Measurements from ENCODE around the gene NOC4L.

The NOC4L gene

DNA sequence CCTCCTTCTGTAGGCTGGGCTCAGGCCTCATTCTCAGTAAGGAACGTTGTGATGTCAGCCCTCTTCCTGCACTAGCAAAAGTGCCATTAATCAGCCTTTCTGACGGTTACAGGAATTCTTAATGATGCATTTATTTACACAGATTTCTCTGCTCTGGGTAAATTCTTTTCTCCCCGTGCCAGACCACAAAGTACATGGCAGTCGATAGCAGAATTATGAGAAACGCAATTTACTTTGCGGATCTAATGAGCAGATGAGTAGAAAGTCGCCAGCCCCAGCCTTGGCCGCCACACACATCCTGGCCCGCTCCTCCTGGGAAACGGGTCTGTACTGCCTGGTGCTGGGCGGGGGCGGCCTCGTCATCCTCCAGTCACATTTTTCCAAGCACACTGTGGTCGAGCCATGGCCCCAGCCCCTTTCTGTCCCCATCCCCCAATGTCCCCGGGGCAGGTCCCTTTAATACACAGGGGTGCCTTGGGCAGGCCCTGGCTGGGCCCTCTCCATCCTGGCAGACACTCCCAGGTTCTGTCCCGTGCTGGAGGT lies 25.9 kb downstream of the NOC4L start:
- DNase-seq (ENCODE audit: low read depth in 2 of 2), result no peak

DNA sequence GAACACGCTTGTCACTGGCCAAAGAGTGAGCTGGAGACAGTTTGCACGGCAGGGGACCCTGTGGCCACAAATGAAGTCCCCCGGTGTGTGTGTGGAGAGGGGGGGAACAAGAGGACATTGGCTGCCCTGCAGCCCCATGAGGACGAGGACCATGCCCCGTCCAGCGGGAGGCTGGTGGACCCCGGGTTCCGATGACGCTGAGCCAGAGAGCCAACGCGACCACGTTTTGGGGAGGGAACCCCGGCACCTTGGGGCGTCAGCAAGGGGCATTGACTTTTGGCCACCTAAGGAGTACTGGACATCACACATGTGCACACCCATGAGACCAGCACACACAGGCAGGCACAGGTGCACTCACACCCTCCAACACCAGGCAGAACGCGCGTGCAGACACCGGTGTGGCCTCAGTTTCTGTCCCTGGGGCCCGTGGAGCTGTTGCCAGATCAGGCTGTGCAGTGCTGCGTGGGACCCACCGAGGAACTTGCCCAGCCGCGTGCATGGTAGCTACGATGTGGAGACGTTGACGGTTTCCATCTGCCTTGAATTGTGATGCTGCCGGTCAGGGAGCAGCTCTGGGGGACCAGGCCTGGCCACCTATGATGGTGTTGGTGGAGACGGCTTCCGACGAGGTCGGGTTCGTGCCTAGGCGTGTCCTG lies 26.5 kb downstream of the NOC4L start:
- no peak for DNase-seq (ENCODE audit: low read depth in 2 of 2)

DNA sequence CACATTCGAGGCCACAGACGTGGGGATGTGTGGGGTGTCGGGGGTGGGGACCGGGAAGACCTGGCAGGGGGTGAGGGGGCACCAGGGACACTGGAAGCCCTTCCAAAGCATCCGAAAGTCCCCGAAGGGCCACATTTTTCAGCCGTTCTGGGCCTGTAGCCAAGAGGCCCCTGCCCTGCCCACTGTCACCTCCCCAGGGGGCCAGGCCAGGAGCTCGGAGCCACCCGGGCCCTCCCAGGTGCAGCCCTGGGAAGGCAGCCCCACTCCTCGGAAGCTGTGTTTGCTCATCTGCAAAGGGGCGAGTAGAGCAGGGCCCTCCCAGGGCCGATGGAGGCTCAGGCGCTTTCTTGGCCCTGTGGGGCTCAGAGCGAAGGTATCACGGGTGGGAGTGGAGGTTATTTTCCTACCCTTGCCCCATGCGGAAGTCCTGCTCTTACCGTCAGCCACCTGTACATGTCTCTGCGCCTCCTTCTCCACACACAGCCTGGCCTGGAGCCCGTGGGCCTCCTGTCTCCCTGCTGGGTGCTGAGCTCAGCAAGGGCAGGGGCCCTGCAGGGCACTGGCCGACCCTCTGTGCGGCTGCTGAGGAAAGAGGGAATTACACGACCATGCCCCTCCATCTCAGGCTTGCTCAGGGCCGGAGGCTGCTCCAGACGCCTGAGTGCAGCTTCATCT lies 27.2 kb downstream of the NOC4L start:
- no peak for DNase-seq (ENCODE audit: low read depth in 2 of 2)

DNA sequence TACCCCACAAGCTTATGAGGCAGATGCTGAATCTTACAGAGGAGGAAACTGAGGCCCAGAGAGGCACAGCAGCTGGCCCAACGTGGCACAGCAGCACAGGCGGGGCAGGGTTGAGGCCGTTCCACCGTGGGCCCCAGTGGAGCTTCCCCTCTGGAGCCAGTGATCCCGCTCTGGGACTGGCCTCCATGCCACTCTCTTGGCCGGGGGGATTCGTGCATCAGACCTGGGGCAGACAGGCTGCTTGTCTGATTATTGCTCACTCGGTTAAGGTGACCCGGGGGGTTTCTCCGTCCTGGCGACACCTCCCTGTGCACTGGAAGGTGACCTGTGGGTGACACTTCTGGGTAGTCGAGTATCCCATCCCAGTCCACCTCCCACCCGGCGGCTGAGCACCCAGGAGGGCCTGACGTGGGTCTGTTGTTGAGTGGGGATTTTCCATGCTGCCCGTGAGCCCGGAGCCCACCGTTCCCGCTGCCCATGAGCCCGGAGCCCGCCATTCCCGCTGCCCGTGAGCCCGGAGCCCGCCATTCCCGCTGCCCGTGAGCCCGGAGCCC lies 27.8 kb downstream of the NOC4L start:
- DNase-seq (ENCODE audit: low read depth in 2 of 2), result no peak

DNA sequence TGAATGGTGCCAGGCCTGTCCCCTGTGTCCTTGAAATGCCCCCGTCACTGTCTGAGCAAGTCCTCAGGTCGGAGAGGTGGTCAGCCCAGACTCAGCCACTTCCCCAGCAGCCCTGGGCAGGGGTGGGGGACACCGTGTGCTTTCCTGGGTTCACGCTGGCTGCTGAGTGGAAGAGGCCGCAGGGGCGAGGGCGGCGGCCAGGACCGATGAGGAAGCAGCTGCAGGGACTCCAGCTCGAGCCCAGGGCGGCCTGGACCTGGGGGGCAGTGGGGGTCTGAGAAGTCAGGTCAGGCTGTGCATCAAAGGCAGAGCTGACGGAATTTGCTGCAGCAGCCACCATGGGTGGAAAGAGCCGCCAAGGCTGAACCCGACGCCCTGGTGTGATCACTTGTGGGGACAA lies 28.4 kb downstream of the NOC4L start:
- no peak for DNase-seq (ENCODE audit: low read depth in 2 of 2)

DNA sequence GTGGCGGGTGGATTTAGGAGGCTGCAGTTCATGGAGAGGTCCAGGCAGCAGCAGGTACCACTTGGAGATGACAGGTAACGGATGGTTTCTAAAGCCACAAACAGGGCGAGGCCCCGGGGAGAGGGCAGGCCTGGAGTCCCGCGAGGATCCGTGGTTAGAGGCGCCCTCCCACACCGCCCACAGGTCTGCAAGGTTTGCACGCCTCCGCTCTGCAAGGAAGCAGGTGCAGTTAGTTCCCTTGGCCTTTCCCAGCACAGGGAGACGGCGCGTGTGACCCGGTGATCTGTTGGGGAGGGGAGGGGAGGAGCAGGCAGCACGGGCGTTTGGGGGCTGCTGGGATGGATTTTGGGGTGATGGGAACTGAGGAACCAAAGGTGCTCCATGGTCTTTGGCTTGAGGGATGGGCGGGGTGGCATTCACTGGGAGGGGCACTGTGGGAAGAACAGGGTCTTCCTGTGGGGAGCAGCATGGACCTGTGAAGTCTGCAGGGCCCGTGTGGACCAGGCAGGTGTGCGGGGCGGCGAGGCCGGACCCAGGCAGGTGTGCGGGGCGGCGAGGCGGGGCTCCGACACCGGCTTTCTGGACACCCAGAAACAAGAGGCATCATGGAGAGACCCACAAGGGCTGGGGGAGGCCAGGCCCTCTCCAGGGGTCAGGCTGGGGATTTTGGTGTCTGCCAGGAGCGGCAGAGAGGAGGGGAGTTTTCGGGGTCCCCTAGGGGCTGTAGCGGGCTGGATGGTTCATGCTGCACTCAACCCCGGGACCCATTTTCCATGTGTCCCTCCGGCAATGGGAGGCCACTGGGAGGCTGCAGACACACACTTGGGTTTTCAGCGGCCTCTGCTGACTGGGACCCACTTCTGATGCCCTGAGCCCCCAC lies 29.1 kb downstream of the NOC4L start:
- DNase-seq (ENCODE audit: low read depth in 2 of 2), result no peak

DNA sequence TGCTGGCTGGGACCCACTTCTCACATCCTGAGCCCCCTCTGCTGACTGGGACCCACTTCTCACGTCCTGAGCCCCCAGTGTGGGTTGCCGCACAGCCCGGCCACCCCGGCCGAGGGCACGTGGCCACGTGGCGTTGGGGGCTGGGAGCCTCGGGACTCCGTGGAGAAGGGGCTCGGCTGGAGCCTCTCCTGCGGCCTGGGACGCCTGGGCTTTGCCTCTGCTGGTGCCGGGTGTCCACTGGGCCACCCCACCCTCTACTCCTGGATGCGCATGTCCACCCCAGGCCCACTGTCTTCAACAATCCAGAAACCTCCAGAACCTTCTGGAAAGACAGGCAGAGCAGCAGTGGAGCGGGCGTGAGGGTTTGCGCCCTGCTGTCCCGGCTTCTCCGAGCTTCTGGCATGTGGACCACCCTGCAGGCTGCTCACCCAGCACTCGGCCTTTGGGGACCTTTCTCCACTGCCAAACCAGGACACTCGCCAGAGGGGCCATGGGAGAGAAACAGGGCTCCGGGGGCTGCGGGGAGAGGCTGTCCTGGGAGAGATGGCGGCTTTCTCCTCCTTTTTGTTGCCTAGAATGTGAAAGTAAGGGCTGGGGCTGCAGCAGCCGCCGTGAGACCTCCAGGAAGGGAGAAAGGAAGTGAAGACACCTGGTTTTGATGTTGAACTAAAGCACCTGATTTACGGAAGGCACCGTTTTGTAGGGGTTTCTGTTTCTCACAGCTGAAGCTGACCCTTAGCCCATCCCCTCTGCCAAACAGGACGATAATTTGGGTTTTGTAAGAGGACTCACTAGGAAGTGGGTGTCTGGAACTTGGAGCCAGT lies 30.0 kb downstream of the NOC4L start:
- DNase-seq (ENCODE audit: low read depth in 2 of 2), result no peak

DNA sequence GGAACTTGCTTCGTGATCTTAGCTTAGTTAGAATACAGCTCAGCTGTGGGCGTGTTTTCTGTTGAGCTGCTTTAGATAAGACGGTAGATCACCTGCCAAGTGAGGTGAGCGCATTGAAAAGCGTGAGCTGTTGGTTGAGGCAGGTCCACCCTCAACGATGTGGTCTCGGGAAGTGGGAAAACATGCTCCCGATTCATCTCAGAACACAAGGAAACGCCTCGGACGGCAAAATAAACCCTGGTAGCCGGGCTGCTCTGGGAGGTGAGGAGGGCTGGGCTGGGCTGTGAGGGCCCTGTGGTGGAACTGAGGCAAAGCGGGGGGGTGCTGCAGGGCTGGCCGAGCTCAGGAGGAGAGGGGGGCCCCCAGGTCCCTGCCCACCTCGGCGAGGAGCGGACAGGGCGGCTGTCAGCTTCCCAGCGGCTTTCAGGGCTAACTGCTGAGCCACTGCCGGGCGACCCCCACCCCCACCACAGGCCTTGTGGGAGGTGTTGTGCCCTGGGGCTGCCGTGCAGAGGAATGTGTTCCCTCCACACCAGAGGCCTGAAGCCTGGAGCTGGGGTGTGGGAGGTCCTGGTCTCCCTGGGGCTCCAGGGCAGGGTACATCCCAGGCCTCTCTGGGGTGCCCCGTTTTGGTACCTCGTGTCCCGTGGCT lies 30.7 kb downstream of the NOC4L start:
- DNase-seq (ENCODE audit: low read depth in 2 of 2), result no peak

DNA sequence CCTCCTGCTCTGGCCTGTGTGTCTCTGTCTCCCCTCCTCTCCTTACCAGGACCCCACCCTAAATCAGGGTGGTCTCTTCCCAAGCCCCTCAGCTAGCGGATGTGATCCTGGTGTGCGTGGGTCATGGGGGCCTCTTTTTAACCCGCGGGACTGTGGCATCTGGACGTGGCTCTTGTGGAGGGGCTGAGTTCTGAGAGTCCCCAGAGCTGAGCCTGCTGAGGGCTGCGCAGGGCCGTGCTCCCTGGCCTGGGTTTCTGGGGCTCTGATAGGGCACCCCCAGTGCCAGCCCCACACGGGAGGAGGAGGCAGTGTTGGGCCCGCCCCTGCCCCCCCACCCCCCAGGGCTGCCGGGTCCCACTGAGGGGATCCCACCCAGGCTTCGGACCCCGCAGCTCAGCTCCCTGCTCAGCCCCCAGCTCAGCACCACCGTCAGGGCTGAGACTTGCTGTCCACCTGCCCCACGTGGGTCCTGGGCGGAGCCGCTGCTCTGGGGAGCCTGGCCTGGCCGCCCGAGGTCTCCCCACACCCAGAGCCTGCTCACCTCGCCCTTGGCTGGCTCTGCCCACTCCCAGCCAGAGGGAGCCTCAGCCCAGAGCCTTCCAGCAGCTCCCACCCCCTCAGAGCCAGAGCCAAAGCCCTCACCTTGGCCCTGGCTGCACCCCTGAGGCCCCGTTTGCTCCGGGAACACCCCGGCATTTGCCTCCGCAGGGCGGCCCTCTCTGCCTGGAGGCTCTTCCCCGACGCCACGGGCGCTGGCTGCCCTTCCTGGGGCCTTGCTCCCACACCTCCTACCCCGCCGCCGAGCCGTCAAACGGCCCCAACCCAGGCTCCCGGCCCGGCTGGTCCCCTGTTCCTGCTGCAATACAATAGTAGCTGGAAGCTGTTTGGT lies 31.5 kb downstream of the NOC4L start:
- no peak for DNase-seq (ENCODE audit: low read depth in 2 of 2)

DNA sequence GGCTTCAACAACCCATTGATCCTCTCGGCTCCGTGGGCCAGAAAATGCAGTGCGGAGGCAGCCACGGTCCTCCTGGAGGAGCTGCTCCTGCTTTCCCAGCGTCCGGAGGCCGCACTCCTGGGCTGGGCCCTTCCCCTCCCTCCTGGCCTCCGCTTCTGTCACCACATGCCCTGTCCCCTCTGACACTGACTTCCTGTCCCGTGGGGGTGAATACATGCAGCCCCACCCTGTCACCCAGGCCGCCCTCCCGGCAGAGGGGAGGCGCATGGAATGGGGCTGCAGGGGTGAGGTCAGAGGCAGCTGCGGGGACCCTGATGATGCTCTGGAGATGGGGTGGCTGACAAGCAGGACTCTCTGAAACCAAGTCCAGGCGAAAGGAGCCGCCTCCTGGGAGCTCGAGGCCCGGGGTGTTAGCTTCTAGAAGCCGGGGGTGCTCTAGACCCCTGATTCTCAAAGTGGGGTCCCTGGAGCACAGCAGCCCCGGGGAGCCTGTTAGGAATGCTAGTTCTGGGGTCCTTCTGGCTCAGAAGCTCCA lies 32.2 kb downstream of the NOC4L start:
- DNase-seq (ENCODE audit: low read depth in 2 of 2), result no peak

DNA sequence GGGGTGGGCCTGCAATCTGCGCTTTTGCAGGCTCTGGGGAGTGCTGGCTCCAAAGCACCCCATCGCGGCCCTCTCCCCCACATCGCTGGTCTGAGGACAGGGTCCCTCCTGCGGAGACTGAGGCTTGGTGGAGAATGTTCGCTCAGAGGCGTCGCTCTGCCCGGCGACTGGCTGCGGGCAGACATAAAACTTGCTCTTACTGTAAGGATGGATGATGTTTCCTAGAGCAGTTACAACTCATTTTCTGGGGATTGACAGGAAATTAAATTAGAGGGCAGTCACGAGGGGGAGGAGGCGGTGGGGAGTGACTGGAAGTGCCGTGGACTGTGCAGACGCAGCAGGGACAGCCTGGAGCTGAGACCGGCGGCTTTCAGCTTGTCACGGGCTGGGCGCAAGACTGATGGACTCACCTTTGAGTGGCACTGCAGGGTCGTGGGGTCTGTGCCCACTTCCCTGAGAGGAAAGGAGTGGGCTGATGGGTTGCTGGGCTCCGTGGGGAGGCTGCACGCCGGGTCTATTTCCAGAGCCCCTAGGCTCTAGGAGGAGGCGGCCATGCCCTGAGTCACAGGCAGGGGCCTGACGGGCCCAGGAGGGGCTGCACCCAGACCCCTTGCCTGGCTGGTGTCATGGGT lies 32.8 kb downstream of the NOC4L start:
- no peak for DNase-seq (ENCODE audit: low read depth in 2 of 2)

DNA sequence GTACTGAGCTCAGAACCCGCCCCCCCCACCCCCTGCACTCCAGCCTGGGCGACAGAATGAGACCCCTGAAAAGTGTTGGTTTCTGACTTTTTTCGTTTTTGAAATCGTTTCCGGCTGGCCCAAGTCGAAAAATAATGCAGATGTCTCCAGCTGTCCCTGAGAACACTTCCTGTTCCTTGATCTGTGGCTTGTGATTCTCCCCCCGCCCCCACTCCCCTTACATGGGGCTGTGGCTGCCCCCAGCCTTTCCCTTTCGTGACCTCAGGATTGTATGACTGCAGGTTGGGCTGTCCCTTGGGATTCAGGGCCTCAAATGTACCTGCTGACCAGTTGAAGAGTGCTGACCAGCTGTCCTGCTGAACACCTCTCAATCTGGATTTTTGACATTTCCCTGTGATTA lies 34.1 kb downstream of the NOC4L start:
- no peak for DNase-seq (ENCODE audit: low read depth in 2 of 2)

DNA sequence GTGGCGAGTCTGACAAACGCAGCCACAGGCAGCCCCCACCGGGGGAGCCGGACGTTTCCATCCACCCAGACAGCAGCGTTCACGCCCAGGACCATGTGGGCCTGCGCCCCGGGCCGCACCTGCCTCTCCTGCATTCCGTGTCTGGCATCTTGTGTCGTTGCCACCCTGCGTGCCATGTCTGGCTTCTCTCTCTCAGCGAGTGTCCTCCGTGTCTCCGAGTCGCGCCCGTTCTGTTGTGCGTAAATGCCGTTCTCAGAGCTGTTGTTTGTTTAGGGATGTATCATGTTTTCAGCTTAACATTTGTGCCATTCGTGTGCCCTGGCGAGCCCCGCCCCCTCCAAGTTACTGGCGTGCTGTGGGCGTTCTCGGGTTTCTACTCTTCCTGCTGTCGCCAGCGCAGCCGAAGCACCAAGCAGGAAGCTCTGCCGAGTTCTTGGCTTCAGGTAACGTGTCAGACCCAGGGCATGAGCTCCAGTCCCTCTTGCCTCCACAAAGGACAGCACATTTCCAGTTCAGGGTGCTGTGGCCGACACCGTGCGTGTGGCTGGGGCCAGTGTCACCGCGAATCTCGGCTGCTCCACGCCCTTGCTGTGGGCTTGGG lies 34.6 kb downstream of the NOC4L start:
- no peak for DNase-seq (ENCODE audit: low read depth in 2 of 2)

DNA sequence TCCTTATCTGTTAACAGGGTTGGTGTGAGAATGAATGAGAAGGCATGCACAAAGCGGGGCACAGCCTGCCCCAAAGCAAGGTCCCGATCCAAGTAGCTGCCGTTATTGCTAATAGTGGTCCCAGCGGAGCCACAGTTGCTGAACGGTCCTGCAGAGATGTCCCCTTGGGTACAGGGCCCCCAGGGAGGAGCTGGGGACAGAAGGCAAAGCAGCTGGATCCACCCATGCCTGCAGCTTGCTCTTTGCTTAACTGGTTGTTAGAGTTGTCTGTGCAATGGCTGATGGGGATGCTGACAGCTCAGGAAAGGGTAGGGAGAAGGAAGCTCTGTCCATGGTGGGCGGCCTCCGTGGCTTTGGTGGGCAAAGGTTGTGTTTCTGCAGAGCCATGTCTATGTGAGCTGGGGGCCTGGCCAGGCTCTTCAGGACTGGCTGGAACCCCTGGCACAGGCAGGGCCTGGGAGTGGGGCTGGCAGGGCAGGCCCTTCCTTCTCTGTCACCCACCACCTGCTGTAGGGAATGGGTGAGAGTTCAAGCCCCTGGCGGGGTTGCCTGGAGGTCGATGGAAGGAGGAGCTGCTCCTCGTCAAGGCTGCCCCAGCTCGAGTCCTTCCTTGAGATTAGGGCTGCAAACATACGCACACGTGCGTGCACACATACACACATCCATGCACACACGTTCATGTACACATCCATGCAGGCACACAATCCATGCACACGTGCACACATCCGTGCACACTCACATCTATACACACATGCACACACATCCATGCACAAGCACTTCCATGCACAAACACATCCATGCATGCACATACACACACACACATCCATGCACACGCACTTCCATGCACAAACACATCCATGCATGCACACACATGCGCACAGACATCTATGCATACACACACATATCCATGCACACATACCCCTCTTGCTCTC lies 35.4 kb downstream of the NOC4L start:
- DNase-seq (ENCODE audit: low read depth in 2 of 2), result no peak

DNA sequence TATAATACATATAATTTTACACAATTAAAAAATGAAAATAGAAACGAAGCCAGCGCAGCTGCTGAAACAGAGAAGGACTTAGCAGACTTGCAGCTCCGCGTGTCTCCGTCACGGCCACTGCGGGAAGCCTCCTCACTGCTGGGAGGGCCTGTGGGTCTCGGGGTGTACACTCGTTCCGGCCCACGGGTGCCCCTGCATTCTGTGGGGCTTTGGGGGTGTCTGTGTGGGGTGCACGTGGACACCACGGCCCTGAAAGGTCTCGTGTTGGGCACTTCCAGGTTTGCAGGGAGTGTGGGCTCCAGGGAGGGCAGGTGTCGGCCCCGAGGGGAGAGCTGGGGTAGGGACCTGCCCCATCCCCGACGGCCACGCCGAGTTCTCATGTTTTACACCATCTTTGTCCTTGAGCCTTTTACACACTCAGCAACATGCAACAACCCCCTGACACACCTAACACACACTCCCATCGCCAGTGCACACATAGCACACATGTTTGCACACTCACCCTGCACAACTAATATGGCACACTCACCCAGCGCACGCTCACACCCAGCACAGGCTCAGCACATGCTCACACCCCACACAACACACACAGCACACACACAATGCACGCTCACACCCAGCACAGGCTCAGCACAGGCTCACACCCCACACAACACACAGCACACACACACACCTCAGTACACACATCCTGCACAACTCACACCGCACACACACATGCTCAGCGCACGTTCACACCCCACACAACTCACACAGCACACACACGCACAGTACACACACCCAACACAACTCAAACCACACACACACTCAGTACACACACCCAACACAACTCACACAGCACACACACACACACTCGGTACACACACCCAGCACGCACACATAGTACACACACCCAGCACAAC lies 36.6 kb downstream of the NOC4L start:
- no peak for DNase-seq (ENCODE audit: low read depth in 2 of 2)

DNA sequence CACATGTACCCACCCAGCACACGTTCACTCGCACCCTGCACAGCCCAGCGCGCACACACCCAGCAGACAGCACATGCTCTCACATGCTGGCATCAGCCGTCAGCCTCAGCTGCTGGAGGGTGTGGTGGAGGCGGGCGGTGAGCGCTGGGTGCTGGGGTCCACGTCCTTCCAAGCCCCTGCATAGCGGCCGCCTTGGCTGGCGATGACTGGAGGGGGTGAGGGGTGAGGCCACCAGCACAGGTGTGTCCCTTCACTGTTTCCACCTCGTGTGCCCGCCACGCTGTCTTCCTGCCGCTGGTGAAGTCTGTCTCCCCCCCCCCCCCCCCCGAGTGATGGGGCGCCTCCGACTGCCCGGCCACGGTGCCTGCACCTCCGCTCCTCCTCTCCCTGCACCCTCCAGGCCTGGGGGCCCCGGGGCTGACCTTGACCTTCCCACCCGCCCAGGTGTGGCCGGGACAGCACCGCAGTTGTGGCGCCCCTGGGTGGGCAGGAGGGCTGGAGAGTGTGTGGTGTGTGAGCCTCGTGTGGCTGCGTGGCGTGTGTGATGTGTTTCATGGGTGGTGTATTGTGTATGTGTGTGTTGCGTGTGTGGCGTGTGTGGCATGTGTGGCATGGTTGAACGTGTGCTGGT lies 37.4 kb downstream of the NOC4L start:
- DNase-seq (ENCODE audit: low read depth in 2 of 2), result no peak
